Brain pericyte (primary cell): Measurements from ENCODE around the gene SELPLG.
"Not testable (repeated sequence)": the region's sequence is repeated elsewhere in the genome, so short reads cannot be mapped to it uniquely, and the experiment has no call there.

ENCODE experiments used
- DNase-seq: peaks from one replicate; pipeline ENCODE4 v3.0.0-alpha.2; 2012; ENCODE audit warnings: low read depth, low spot score

The SELPLG gene

DNA sequence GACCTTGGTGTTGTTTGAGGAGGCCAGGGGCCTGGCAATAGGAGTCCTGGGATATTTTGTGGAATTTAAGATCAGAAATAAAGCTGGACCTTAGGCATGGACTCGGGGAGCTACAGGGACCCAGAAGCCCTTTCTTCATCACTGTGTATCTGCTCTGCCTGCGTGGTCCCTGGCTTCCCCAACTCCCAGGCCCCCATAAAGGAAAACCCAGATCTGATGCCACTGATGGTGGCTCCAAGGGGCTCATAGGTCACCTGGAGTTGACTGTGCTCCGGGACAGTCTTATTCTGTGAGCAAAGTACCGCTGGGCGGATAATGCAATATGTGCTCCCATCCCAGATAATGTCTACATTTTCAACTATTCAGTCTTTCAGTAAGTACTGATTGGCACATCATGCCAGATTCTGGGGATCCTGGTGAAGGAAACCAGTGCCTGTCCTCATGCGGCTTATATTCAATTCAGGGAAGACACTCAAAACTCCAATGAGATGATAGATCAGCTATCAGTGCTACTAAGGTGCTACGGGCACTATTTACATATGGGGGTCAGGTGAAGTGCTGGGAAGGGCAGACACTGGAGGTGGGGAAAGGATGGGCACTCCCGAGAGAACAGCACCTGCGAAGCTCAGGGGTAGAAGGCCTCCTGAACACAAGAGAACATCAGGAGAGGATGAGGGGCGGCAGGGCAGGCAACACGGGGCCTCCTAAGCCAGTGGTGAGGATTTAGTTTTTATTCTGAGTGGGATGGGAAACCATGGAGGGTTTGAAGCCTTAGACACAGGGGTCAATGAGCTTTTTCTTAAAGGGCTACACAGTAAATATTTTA lies 5.5 kb upstream of the SELPLG start:
- no peak for DNase-seq

DNA sequence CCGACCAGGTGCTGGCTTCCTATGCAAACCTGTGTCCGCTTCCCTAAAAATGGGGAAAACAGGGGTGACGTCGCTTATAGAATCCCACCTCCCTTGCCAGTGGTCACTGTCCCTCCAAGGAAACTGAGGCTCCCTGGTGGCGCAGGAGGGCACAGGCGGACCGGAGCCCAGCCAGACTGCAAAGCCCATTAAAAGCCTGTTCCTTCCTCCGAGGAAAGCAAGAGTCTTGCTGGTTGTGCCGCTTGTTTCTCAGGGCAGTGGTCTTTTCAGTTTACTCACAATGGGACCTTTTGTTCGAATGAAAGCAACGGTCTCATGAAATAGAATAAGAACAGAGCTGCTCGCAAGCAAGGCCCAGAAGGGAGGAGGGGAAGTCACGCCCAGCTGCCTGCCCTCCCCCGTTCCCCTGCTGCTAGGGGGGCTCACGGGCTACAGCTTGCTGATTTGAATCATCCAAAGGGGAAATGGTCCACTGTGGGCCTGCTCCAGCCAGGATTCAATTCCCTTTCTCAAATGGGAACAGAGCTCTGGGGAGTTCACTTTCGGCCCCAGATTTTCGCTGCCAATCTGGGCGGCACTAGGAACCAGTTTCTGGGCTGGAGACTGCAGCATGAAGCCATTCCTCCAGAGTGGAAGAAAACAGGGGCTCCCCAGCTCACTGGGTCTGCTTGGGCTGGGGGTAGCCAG lies 4.6 kb upstream of the SELPLG start:
- DNase-seq, result no peak

DNA sequence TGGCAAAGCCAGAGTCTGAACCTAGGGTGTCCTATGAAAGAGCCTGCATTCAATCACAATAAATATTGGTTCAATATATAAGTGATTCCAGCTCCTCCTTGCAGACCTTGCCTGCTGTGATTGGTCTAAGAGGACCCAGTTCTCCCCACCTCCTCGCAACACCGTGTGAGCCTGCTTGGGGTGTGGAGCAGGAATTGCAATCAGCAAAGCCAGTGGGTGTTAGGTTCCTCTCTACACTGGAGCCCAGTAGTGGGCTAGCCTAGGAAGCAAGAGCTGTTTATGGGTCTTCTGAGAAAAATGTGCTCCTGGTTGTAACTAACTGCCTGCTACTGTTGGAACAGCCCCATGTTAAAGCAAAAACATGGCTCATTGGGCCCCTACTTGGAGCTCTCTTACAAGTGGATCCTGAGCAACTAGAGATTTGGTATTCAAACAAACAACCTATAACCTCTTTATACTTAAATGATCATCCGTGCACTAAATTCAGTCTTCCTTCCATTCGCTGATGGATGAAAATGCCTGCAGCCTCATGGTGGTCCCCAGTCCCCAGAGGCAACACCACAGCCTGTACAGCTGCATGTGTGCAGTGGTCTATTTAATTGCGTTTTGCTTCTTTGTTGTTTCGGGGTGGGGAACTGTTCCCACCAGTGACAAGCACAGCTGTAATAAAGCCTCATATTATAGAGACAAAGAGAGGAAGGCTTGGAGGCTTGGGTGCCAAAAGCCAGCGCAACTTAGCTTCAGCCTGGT lies 3.7 kb upstream of the SELPLG start:
- DNase-seq, result no peak

DNA sequence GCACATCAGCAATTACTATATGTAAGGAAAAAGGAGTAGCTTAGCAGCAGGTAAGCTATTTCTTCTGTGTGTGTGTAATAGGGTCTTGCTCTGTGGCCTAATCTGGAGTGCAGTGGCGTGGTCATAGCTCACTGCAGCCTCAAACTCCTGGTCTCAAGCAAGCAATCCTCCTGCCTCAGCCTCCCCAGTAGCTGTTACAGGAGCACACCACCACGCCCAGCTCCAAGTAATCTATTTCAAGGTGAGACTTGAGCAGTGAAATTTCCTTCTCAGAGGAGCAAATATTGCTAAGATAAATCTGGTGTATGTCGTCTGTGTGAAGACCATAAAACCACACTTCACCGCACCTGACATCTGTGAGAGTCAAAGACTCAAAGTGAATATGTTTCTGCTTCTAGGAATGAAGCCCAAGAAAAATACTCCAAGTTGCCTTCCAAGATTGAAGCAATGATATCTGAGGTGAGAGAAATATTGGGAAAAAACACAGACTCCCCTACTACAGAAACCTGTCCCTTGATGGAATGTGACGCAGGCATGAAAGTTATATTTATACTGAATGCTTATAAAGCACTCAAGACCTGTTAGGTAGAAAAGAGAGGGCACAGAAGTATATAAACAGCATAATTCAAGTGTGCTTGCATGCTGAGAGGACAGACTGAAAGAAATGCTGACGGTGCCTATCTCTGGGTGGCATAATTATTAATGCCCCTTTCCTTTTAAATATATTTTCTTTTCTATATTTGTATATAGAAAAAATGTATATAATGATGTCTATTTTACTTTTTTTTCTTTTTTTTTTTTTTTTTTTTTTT lies 2.5 kb upstream of the SELPLG start:
- no peak for DNase-seq

DNA sequence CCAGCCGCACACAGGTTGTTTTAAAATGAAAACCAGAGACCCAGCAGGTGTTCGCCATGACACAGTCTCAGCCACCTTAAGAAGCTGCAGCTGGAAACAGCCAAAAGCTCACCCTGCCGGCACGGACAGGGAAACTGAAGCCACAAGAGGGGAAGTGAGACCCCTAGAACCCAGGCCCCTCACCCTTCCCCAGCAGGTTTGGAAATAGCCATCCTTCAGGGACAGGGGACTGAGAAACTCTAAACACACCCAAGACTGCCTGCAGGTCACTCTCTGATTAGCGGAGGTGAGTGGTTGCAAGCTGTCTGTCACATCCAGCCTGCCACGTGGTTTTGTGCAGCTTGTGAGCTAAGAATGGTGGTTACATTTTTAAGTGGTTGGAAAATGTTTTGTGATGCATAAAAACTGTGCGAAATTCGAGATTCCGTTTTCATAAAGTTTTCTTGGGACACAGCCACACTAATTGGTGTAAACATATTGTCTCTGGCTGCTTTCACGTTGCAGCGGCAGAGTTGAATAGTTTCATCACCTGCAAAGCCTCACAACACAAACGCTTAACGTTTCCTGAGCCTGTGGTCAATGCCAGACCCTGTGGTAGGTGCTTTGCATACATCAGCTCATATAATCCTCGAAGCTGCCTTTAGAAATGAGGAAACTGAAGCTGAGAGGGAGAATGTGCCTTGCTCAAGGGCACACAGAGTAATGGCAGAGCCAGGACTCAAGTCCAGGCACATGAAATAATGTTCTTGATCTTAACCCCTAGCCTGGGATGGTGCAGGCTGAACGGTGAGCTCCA lies 1.7 kb upstream of the SELPLG start:
- no peak for DNase-seq

DNA sequence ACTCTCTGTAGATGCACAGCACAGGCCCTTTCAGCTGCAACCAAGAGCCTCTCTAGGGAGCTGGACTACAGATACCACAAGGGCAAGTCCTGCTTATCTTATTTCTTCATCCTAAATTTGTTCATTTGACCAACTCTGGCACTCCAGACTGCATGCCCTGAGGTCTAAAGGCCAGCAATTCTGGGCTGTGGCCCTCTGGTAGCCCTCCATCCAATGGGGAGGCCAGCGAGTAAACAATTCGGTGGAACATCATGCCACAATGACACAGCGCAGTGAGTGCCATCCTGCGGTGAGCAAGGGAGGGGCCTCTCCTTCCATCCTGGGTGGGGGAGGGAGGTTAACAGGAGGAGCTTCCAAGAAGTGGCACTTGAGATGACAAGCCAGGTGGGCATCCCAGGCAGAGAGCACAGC lies 652 bp upstream of the SELPLG start:
- no peak for DNase-seq

DNA sequence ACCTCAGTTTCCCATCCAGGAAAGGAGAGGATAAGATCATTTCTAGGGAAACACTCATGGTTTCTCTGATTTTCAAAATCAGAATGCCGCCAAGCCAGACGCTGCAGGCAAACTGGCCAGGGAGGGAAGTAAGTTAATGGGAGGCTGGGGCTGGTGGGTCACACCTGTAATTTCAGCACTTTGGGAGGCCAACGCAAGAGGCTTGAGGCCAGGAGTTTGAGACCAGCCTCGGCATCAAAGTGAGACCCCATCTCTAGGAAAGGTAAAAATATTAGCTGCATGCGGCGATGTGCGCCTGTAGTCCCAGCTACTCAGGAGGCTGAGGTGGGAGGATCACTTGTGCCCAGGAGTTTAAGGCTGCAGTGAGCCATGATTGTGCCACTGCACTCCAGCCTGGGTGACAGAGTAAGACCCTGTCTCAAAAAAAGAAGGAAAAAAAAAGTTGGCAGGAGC lies 587 bp downstream of the SELPLG start:
- DNase-seq, result no peak

DNA sequence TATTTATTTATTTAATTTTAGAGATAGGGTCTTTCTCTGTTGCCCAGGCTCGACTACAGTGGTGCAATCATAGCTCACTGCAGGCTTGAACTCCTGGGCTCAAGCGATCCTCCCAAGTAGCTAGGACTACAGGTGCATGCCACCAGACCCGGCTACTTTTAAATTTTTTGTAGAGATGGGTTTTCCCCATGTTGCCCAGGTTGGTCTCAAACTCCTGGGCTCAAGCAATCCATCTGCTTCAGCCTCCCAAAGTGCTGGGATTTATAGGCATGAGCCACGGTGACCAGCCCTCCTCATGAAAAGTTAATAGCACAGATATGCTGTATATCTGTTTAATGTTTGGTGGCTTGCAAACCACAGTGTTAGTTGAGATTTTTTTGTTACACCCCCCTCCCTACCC lies 2.4 kb downstream of the SELPLG start:
- not testable (repeated sequence) for DNase-seq

DNA sequence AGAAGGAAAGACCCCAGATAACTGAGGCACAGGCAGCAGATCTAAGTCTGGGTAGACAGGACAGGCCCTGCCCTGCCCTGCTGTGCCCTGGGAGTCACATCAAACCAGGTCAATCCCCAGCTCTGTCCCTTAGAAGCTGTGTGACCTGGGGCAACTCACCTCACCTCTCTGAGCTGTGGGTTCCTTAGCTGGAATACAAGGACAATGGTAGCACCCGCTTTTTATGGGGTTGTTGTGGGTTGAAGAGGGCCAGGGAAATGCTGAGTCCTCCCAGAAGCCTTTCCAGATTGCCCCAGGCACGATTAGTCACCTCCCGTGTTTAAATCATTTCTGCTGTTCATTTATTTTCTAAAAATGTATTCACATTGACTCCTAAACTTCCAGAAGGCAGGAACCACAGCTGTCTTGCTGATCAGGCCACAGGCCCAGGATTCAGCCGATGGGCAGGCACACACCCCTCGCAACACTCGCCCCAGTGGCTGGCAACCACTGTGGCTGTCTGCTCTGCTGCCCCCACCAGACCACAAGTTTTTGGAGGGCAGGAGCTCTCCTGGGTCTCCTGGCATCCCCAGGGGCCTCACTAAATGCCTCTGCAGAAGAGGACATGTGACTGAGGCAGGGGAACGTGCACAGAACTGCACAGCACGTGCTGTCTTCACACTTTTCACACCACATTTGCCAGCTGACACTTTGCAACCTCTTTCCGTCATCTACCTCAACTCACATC lies 3.0 kb downstream of the SELPLG start:
- no peak for DNase-seq

DNA sequence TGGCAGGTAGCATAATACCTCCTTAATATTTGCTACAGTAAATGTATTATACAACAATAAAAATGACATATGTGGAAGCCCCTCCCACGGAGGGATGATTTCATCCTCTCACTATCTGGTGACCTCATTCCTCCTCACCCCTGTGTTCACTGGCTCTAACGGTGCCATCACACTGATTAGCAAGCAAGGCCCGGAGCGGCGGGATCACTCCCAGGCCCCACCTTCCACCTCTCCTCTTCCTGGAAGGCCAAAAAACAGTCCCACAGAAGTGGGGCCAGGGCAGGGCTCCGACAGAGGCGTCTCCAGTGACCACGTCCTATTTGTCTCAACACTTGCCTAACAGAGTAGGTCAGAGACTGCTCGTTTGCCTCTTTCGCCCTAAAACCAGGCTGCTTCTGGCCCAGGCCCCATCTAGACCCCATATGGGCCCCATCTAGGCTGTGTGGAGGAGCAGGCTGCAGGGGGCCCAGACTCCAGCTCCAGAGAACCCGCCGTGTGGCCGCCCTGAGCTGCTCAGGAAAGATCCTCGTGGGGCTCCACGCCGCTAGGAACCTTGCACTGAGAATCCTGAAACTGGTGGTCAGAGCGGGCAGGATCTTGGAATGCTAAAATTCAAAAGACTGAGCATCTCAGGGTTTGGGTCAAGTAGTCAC lies 3.7 kb downstream of the SELPLG start:
- DNase-seq, result no peak

DNA sequence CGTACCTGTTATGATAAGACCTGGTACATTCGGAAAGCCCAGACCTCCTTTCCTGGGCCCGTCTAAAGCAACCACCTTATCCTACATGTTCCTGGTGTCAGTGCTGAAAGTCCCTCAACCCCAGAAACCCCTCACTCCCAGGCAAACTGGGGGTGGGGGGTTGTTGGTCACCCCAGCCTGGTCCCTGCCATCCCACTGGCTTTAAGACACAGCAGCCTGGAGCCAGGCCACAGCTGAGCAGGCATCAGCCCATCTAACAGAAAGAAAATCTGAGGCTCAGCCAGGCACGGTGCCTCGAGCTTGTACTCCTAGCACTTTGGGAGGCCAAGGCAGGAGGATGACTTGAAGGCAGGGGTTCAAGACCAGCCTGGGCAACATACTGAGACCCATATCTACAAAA lies 4.5 kb downstream of the SELPLG start:
- DNase-seq, result no peak

DNA sequence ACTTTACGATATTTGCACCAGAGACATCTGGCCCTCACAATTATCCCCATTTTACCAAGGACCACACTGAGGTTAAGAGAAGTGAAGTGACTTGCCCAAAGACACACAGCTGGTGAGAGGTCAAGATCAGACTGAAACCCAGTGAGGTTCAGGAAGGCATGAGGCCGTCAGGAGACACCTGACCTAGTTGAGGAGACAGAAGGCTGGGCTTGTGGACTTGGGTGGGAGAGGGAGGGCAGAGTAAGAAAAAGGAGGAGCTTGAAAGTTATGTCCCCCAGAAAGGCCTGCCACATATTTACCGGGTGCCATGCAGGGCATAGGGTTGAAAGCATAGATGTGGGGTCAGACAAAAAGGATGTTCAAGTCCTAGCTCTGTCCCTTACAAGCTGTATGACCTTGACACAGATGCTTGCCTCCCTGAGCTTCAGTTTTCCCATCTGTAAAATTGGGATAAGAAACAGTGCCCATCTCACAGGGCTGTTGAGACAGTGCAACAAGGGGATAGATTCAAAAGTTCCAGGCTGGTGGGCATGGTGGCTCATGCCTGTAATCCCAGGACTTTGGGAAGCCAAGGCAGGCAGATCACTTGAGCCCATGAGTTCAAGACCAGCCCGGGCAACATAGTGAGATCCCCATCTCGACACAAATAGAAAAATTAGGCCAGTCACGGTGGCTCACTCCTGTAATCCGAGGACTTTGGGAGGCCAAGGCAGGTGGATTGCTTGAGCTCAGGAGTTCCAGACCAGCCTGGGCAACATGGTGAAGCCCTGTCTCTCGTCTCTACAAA lies 6.4 kb downstream of the SELPLG start:
- no peak for DNase-seq

DNA sequence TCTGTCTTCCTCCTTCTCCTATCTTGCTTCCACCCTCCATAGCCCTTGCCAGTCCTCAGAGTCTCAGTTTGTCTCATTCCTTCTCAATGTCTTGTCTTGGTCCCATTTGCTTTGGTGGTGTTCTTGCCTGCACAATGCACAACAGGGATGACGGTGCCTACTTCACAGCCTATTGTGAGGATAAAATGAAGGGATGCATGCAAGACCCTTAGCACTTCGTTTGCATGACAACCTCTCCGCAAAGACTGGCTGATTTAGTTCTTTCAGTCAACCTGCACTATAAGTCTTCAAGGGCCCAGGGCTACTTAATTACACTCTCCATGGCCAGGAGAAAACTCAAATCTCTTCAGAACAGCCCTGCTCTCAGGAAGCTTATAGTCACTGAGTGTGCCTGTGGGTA lies 8.5 kb downstream of the SELPLG start:
- no peak for DNase-seq

DNA sequence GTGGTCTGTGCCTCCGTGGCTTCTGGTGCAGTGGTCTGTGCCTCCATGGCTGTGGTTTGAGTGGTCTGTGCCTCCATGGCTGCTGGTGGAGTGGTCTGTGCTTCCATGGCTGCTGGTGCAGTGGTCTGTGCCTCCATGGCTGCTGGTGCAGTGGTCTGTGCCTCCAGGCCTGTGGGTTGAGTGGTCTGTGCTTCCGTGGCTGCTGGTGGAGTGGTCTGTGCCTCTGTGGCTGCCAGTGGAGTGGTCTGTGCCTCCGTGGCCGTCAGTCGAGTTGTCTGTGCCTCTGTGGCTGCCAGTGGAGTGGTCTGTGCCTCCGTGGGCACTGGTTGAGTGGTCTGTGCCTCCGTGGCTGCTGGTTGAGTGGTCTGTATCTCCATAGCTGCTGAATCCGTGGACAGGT lies 10.1 kb downstream of the SELPLG start:
- no peak for DNase-seq

DNA sequence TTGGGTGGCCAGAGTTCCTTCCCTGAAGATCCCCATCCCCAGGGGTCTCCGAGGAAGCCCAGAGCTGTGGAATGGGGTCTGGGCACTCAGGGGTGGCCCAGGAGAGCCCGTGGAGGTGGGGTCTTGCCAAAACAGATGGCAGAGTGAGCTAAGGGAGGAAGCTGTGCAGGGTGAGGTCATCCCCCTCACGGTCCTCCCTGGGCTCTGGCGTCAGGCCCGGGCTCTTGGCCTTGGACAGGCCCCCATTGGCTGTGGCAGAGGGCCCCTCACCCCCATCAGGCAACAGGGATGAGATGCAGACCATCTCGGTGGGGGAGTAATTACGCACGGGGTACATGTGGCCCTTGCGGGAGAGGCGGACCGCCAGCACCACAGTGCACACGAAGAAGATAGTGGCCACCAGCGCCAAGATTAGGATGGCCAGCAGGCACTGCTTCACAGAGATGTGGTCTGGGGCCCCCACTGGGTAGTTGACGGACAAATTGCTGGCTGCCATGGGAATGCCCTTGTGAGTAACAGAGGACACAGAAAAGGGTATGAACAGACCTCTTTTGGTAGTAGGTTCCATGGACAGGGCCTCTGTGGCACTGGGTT lies 10.7 kb downstream of the SELPLG start:
- DNase-seq, result no peak

DNA sequence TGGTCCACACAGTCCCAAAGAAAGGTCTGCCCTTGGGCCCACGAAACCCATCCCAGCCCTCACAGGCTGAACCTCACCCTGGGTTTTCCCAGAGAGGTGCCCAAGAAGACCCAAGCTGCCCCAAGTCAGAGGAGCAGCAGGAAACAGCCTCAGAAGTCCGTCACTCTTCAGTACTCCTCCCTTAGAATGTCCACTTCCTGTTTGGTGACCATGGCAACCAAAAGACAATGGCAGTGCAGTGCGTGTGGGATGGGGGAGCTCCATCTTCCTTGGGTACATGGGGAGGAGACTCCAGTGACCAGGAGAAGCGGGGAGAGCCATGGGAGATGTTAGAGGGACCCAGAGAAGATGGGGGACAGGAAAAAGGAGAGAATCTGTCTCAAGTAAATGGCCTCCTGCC lies 11.3 kb downstream of the SELPLG start:
- no peak for DNase-seq

DNA sequence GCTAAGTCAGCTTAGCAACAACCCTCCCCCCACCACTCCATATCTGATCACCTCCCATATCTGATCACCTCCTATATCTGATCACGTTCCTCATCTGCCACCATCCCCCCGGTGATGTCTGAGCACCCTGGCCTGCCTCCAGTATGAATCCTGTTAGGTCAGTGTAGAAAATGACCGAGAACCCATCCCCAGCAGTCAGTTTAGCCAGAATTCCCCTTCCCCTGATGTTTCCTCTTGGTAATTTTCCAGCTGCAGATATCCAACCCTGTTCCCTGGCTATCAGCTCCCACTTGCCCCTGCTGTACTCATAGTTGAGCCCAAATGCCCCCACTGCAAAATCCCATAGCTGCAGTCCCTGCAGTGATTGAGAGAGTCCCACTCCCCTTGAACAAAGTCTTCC lies 12.5 kb downstream of the SELPLG start:
- no peak for DNase-seq

DNA sequence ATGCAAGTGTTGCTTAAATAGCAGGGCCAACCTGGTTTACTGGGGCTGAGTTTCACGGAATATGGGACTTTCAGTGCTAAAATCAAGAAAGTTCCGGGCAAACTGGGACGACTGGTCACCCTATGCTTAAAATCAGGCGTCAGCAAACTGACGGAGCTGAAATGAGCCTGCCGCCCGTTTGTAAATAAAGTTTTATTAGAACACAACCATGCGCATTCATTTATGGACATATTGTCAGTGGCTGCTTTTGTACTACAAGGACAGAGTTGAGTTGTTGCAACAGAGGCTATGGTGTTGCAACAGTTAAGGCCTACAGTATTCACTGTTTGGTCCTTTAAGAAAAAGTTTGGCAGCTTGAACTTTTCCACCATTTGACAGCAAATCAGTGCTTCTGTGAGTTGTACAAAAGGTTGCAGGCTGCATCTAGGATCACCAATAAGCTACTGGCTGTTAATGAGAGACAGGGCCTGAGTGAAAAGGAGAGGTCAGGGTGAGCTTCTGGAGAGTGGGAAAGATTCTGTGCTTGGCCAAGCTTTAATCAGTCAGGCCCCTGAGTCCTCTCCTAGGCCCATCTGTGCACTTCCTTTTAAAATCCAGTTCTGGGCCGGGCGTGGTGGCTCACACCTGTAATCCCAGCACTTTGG lies 13.3 kb downstream of the SELPLG start:
- DNase-seq, result no peak
